Tibial nerve (tissue), 4 donors: Measurements from ENCODE around the gene REPS2. TPM values are rescaled to one million over a fixed set of nuclear protein-coding genes. Genes with fewer than 3 reads are reported as not detected.

Experiments
- DNase-seq, 2 donors: peaks; one replicate each; pipeline ENCODE4 v3.0.0-alpha.2; 2019; ENCODE audit warnings: low spot score in 2 of 2
- H3K27ac ChIP-seq, 4 donors: fragments of 200-600 bp; sonication (generic) in 3 of 4; one replicate each; pipeline ENCODE4 v1.5.1; 2017 to 2019; ENCODE audit warnings: mild to moderate bottlenecking in 1 of 4
- H3K27me3 ChIP-seq, 2 donors: fragments of 200-600 bp; sonication (generic) in 1 of 2; one replicate each; pipeline versions ENCODE4 v1.5.1 to v1.6.0; 2017 to 2019
- H3K36me3 ChIP-seq, 3 donors: fragments of 200-600 bp; sonication (generic); one replicate each; pipeline ENCODE4 v1.5.1; 2018 to 2019
- H3K4me1 ChIP-seq, 4 donors: fragments of 200-600 bp; sonication (generic) in 3 of 4; one replicate each; pipeline ENCODE4 v1.5.1; 2017 to 2019
- H3K4me3 ChIP-seq, 4 donors: fragments of 200-600 bp; sonication (generic) in 3 of 4; one replicate each; pipeline ENCODE4 v1.5.1; 2017 to 2019; ENCODE audit warnings: mild to moderate bottlenecking in 1 of 4, moderate library complexity in 1 of 4
- H3K9me3 ChIP-seq, 4 donors: fragments of 200-600 bp; sonication (generic) in 3 of 4; one replicate each; pipeline ENCODE4 v1.5.1; 2017 to 2019
- EP300 ChIP-seq, 2 donors: sonication (generic); formaldehyde crosslinking; IDR thresholded peaks; one replicate each; pipeline ENCODE4 v1.6.1; 2017; ENCODE audit warnings: antibody characterized with exemption in 2 of 2, mild to moderate bottlenecking in 1 of 2
- POLR2A ChIP-seq, 2 donors: fragments of 450-650 bp; IDR thresholded peaks; one replicate each; pipeline ENCODE4 v1.6.1; 2017; ENCODE audit warnings: antibody characterized with exemption in 2 of 2, mild to moderate bottlenecking in 2 of 2, moderate library complexity in 2 of 2
- WGBS, 2 donors: methylation state at CpG; one replicate each; pipeline ENCODE4 v1.1.5; 2018; 5-methylcytosine and 5-hydroxymethylcytosine counted together
- total RNA-seq, 4 donors: library from RNA; depleted of rRNA; stranded (reverse); fragments of >200 nt; gene quantifications; one replicate each; pipeline ENCODE4 v1.1.0, GENCODE V29; 2016
- TF ChIP-seq, protein P1 (sequence below), 5 experiments: fragments of 200-600 bp in 3 of 5; fragments of 450-650 bp in 2 of 5; sonication (generic) in 3 of 5; IDR thresholded peaks; one replicate each; pipeline ENCODE4 v1.5.1; 2016 to 2019; ENCODE audit warnings: antibody characterized with exemption in 5 of 5, mild to moderate bottlenecking in 3 of 5, moderate library complexity in 2 of 5

The REPS2 gene
- total RNA-seq, 4 donors from 2014 or later = 7.5 to 26.0 (median 9.7) TPM

DNA sequence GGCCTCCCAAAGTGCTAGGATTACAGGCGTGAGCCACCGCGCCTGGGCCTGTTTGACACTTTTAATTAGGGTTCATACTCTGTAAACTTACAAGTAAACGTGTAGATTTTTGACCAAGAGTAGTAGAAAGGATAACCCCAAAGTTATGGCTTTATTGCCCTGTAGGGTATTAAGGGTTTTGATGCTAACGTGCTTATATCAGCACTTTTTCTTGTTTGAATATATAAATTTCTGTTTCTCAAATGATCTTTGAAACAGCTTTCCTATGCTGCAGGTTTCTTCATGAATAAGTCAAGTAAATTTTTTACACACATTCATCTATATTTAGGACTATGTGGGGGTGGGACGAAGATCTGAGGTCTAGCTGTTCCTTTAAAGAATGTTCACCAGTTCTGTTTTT, 29.3 kb upstream of the REPS2 start:
- H3K36me3 ChIP-seq = no peaks in the 10 kb centered on the region
- TF ChIP-seq, protein P1, sequence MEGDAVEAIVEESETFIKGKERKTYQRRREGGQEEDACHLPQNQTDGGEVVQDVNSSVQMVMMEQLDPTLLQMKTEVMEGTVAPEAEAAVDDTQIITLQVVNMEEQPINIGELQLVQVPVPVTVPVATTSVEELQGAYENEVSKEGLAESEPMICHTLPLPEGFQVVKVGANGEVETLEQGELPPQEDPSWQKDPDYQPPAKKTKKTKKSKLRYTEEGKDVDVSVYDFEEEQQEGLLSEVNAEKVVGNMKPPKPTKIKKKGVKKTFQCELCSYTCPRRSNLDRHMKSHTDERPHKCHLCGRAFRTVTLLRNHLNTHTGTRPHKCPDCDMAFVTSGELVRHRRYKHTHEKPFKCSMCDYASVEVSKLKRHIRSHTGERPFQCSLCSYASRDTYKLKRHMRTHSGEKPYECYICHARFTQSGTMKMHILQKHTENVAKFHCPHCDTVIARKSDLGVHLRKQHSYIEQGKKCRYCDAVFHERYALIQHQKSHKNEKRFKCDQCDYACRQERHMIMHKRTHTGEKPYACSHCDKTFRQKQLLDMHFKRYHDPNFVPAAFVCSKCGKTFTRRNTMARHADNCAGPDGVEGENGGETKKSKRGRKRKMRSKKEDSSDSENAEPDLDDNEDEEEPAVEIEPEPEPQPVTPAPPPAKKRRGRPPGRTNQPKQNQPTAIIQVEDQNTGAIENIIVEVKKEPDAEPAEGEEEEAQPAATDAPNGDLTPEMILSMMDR (IDR thresholded peaks at IDR 0.05) = no peak
- TF ChIP-seq EP300 (IDR thresholded peaks at IDR 0.05) = no peak
- TF ChIP-seq POLR2A (IDR thresholded peaks at IDR 0.05) = no peak
- no peaks in the 10 kb centered on the region for H3K27me3 ChIP-seq
- H3K27ac ChIP-seq = no peak overlapping the region
- WGBS, 2 donors = 83 to 90% methylated on average over 6 of the region's 6 CpGs
- no peaks in the 10 kb centered on the region for H3K9me3 ChIP-seq
- no peaks in the 10 kb centered on the region for H3K4me1 ChIP-seq
- no peak overlapping the region for H3K4me3 ChIP-seq
- no peak for DNase-seq

DNA sequence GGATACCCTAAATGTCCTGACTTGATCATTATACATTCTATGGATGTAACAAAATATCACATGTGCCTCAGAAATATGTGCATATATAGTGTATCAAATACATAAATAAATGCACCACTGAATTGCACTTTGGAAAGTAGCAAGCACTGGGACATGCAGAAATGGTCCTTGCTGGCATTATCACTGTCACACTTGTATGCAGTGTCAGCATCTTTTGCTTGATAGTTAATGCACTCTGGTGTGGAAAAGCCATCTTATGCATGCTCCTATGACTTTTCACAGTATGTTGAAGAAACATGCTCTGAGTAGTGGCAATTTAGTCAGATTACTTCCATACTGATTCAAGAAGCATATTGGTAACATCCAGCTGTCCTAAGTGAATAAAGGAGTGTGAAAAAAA, 27.5 kb upstream of the REPS2 start:
- no peak for DNase-seq
- TF ChIP-seq, protein P1 (IDR thresholded peaks at IDR 0.05) = no peak
- no peak for TF ChIP-seq POLR2A (IDR thresholded peaks at IDR 0.05)
- no peak for TF ChIP-seq EP300 (IDR thresholded peaks at IDR 0.05)
- Histone ChIP-seq H3K36me3 (no peaks in the 10 kb centered on the region), H3K27ac (no peak overlapping the region), H3K27me3 (no peaks in the 10 kb centered on the region), H3K4me1 (no peaks in the 10 kb centered on the region), H3K4me3 (no peak overlapping the region), H3K9me3 (no peaks in the 10 kb centered on the region)

DNA sequence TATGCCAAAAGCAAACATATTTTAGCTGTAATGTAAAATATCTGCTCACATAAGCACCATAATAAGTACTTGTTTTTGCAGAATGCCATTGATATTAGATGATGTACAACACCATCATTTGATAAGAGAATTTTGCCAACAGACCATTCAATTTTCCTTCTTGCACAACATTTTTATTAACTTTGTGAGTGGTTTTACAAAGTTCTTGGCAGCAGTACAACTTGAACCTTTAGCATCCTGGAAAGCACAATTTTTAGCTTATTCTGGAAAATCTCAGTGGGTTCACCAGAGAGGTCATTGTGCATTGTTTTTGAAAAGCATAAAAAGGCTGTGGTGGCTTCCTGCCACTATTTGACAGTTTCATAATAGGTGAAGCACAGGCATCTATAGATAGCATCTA, 26.4 kb upstream of the REPS2 start:
- no peak for DNase-seq
- Histone ChIP-seq H3K27ac (no peak overlapping the region), H3K4me1 (no peaks in the 10 kb centered on the region), H3K9me3 (no peaks in the 10 kb centered on the region), H3K4me3 (no peak overlapping the region), H3K27me3 (no peaks in the 10 kb centered on the region), H3K36me3 (no peaks in the 10 kb centered on the region)
- TF ChIP-seq EP300 (IDR thresholded peaks at IDR 0.05) (no peak), POLR2A (IDR thresholded peaks at IDR 0.05) (no peak)
- TF ChIP-seq, protein P1 (IDR thresholded peaks at IDR 0.05) = no peak

DNA sequence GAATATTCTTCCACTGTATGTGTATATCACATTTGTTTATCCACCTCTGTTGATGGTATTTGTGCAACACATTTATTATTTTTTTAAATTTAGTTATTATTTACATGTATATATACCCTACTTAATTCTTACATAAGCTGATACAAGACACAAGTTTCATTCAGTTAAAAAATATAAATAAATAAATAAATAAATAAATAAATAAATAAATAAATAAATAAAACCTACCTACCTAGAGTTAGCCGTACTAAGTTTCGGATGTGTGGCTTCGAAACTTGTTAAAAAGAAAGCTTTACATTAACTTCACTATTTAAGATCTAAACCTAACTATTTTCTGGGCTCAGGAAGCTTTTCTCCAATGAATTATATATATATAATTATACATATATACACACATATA, 23.3 kb upstream of the REPS2 start:
- H3K27ac ChIP-seq = no peak overlapping the region
- TF ChIP-seq POLR2A (IDR thresholded peaks at IDR 0.05) (no peak), EP300 (IDR thresholded peaks at IDR 0.05) (no peak)
- TF ChIP-seq, protein P1 (IDR thresholded peaks at IDR 0.05) = no peak

DNA sequence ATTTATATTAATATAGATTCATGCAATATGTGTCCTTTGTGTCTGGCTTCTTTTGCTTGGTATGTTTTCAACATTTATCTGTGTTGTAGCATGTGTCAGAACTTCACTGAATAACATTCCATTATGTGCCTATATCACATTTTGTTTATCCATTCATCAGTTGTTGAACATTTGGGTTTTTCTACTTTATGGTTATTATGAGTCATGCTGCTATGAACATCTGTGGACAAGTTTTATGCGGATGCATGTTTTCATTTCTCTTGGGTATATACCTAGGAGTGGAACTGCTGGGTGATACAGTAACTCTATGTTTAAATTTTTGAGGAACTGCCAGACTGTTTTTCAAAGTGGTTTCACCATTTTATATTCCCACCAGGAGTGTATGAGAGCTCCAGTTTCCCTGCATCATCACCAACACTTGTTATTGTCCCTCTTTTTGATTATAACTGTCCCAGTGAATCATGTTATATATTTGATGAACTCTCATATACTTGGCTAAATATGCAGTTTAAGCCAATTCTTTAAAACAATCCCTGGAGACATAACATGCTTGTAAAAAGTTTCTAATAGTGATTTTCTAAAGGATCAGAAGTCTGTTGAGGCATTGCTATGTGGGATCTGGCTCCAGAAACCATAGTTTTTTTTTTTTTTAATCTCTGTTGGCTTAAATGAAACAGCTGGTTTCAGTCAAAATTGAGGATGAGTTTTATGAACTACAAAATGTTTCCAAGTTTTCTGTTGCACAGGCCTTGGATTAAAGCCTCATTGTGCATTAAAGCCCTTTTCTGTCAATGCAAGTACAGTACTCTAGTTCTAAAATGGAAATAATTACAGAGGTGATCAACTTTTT, 21.6 kb upstream of the REPS2 start:
- Histone ChIP-seq H3K27ac (no peak overlapping the region), H3K9me3 (no peaks in the 10 kb centered on the region), H3K4me1 (no peaks in the 10 kb centered on the region), H3K27me3 (no peaks in the 10 kb centered on the region), H3K36me3 (no peaks in the 10 kb centered on the region), H3K4me3 (no peak overlapping the region)
- 69 to 93% methylated on average over 1 of the region's 1 CpG for WGBS, 2 donors
- no peak for DNase-seq
- TF ChIP-seq EP300 (IDR thresholded peaks at IDR 0.05) (no peak), POLR2A (IDR thresholded peaks at IDR 0.05) (no peak)
- TF ChIP-seq, protein P1 (IDR thresholded peaks at IDR 0.05) = no peak

More for the DNA sequence above, 23.3 kb upstream of the REPS2 start:
- Histone ChIP-seq H3K9me3 (no peaks in the 10 kb centered on the region), H3K4me1 (no peaks in the 10 kb centered on the region), H3K27me3 (no peaks in the 10 kb centered on the region), H3K36me3 (no peaks in the 10 kb centered on the region), H3K4me3 (no peak overlapping the region)
- 96 to 97% methylated on average over 3 of the region's 3 CpGs for WGBS, 2 donors
- DNase-seq = no peak
